Colonic mucosa (tissue), 4 donors: ENCODE results near the gene FUBP1. TPM values are rescaled to one million over a fixed set of nuclear protein-coding genes. Genes with fewer than 3 reads are reported as not detected.
A peak's percentile ranks its signal among the peaks of the same experiment; 100 is the strongest.
"Not testable (repeated sequence)": the region's sequence is repeated elsewhere in the genome, so short reads cannot be mapped to it uniquely, and the experiment has no call there.

ENCODE experiments used
- DNase-seq: peaks from one replicate; pipeline ENCODE4 v3.0.0-alpha.2; 2020
- H3K27ac ChIP-seq: fragments of 200-600 bp; one replicate; pipeline ENCODE4 v1.8.0; 2021
- H3K27me3 ChIP-seq: fragments of 200-600 bp; one replicate; pipeline ENCODE4 v1.8.0; 2021
- H3K36me3 ChIP-seq: fragments of 200-600 bp; one replicate; pipeline ENCODE4 v1.8.0; 2021
- H3K4me1 ChIP-seq: fragments of 200-600 bp; one replicate; pipeline ENCODE4 v1.8.0; 2021; ENCODE audit warnings: mild to moderate bottlenecking
- H3K4me3 ChIP-seq: fragments of 200-600 bp; one replicate; pipeline ENCODE4 v1.8.0; 2021
- H3K9ac ChIP-seq, 2 donors: one replicate each; pipeline ENCODE4 v1.7.0; 2013; ENCODE audit warnings: control low read depth in 2 of 2, low read depth in 2 of 2, low read length in 2 of 2
- H3K9me3 ChIP-seq: fragments of 200-600 bp; one replicate; pipeline ENCODE4 v1.8.0; 2021
- intact Hi-C: fragments of 100-400 bp; cut with DNase I; formaldehyde crosslinking; loops from one replicate; pipeline ENCODE4 v1.14.1; 2022
- total RNA-seq, 2 donors: library from RNA; stranded (reverse); fragmentation: NEBNext Ultra II Directional in 1 of 2; extraction: Animal tissue kit (Norgen Biotek cat#: 25700) in 1 of 2; gene quantifications; one replicate each; pipeline ENCODE4 v1.2.1, GENCODE V29; 2021
- TF ChIP-seq, protein P1 (sequence below): fragments of 200-600 bp; IDR thresholded peaks from one replicate; pipeline ENCODE4 v1.8.0; 2022; ENCODE audit warnings: antibody characterized with exemption, mild to moderate bottlenecking
- donor health status: healthy.
- donor health status: DM: no; HTN: no; CAD: no.
- donor health status: DM: no; HTN: no; CAD: no.

The FUBP1 gene
- total RNA-seq, 2 donors from 2014 or later: 81.1 to 118 TPM

DNA sequence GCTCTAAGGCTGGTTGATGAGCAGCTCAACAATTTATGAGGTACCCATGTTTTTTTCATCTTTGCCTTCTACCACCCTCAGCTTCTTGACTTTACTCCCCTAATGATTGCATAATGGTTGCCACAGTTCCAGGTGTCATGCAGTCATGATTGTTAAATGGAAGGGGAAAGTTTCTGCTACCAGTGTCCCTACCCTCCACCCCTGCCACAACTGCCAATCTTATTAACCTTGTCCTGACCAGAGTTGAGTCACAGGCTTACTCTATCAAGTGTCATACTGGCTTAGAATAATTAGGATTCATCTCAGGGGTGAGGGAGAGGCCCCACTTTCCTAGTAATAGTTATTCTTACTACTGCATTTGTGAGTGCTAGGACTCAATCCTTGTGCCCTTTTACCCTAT lies 7.9 kb upstream of the FUBP1 start:
- H3K9ac ChIP-seq: no peak overlapping the region
- no peaks in the 10 kb centered on the region for H3K4me1 ChIP-seq
- DNase-seq: no peak
- H3K27ac ChIP-seq: no peak overlapping the region
- H3K27me3 ChIP-seq: no peaks in the 10 kb centered on the region
- TF ChIP-seq, protein P1, sequence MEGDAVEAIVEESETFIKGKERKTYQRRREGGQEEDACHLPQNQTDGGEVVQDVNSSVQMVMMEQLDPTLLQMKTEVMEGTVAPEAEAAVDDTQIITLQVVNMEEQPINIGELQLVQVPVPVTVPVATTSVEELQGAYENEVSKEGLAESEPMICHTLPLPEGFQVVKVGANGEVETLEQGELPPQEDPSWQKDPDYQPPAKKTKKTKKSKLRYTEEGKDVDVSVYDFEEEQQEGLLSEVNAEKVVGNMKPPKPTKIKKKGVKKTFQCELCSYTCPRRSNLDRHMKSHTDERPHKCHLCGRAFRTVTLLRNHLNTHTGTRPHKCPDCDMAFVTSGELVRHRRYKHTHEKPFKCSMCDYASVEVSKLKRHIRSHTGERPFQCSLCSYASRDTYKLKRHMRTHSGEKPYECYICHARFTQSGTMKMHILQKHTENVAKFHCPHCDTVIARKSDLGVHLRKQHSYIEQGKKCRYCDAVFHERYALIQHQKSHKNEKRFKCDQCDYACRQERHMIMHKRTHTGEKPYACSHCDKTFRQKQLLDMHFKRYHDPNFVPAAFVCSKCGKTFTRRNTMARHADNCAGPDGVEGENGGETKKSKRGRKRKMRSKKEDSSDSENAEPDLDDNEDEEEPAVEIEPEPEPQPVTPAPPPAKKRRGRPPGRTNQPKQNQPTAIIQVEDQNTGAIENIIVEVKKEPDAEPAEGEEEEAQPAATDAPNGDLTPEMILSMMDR: no peak
- no peaks in the 10 kb centered on the region for H3K36me3 ChIP-seq
- H3K9me3 ChIP-seq: no peaks in the 10 kb centered on the region
- intact Hi-C loops: no loop called here
- H3K4me3 ChIP-seq: no peak overlapping the region

GRCh38 chr1:77984629-77985028 lies 5.8 kb upstream of the FUBP1 start:
- TF ChIP-seq, protein P1: no peak
- no peak overlapping the region for H3K27ac ChIP-seq
- no peak overlapping the region for H3K4me3 ChIP-seq
- no peaks in the 10 kb centered on the region for H3K9me3 ChIP-seq
- H3K36me3 ChIP-seq: no peaks in the 10 kb centered on the region
- H3K9ac ChIP-seq: no peak overlapping the region
- H3K27me3 ChIP-seq: no peaks in the 10 kb centered on the region
- H3K4me1 ChIP-seq: no peaks in the 10 kb centered on the region
- intact Hi-C loops: no loop called here
- no peak for DNase-seq

GRCh38 chr1:77983997-77984355 lies 5.1 kb upstream of the FUBP1 start:
- no peaks in the 10 kb centered on the region for H3K9me3 ChIP-seq
- H3K9ac ChIP-seq: no peak overlapping the region
- no peaks in the 10 kb centered on the region for H3K27me3 ChIP-seq
- no peak overlapping the region for H3K27ac ChIP-seq
- H3K36me3 ChIP-seq: no peaks in the 10 kb centered on the region
- DNase-seq: no peak
- no peaks in the 10 kb centered on the region for H3K4me1 ChIP-seq
- TF ChIP-seq, protein P1: no peak
- H3K4me3 ChIP-seq: no peak overlapping the region
- intact Hi-C loops: no loop called here

GRCh38 chr1:77983352-77983996 lies 4.6 kb upstream of the FUBP1 start:
- H3K4me3 ChIP-seq, H3K36me3 ChIP-seq, H3K27ac ChIP-seq, intact Hi-C loops, DNase-seq, H3K9me3 ChIP-seq, H3K27me3 ChIP-seq, H3K9ac ChIP-seq, H3K4me1 ChIP-seq: not testable (repeated sequence)

GRCh38 chr1:77978293-77978968 lies 441 bp downstream of the FUBP1 start:
- Histone ChIP-seq H3K9ac (peak overlapping the region; percentile 78 to 95), H3K36me3 (peaks cover 3% of the 10 kb centered on the region), H3K27me3 (no peaks in the 10 kb centered on the region), H3K4me1 (peaks cover 14% of the 10 kb centered on the region), H3K4me3 (peak overlapping the region; percentile 58), H3K27ac (peak overlapping the region; percentile 98), H3K9me3 (no peaks in the 10 kb centered on the region)
- TF ChIP-seq, protein P1: no peak
- DNase-seq: peak; percentile 83
- intact Hi-C loops: loop anchor here (10.0 kb wide), 1 partner anchor 136 kb away; no protein-coding TSS in a partner anchor

DNA sequence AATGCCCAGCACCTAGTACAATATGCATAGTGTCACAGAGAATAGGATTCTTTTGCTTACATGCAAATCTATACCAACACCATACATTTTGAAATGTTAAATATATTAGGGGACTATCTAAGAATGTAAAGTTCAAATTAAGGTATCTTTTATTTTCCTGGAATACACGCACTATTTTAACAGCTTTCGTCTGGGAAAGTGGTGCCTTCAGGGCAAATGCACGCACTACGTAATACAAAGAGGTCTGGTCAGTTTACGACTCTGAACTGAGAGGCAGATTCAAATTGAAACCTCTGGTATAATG lies 931 bp downstream of the FUBP1 start:
- DNase-seq: no peak
- TF ChIP-seq, protein P1: no peak
- Histone ChIP-seq H3K27me3 (no peaks in the 10 kb centered on the region), H3K4me3 (peak overlapping the region; percentile 58), H3K9ac (peak overlapping the region in 1 of 2 donors; percentile 95), H3K4me1 (peaks cover 14% of the 10 kb centered on the region), H3K9me3 (no peaks in the 10 kb centered on the region), H3K36me3 (peaks cover 3% of the 10 kb centered on the region), H3K27ac (peak overlapping the region; percentile 98)
- intact Hi-C loops: loop anchor here (10.0 kb wide), 1 partner anchor 137 kb away; no protein-coding TSS in a partner anchor
